Type B pancreatic cell (in vitro differentiated cells): Measurements from ENCODE around the gene CRNKL1. TPM values are rescaled to one million over a fixed set of nuclear protein-coding genes. Genes with fewer than 3 reads are reported as not detected.

Experiments used
- DNase-seq: peaks from one replicate; pipeline ENCODE4 v3.0.0; 2021; ENCODE audit warnings: mixed read lengths; ENCODE audit not compliant: unreplicated experiment; ENCODE audit errors: extremely low spot score
- H3K27ac Mint-ChIP-seq: 2 replicates; pipeline ENCODE4 v1.8.0; 2021; ENCODE audit warnings: mild to moderate bottlenecking, mixed read lengths
- H3K27me3 Mint-ChIP-seq: 2 replicates; pipeline ENCODE4 v1.8.0; 2021; ENCODE audit warnings: mixed read lengths
- H3K36me3 Mint-ChIP-seq: 2 replicates; pipeline ENCODE4 v1.8.0; 2021; ENCODE audit warnings: mixed read lengths
- H3K4me1 Mint-ChIP-seq: one replicate; pipeline ENCODE4 v1.8.0; 2021; ENCODE audit warnings: mixed read lengths; ENCODE audit not compliant: unreplicated experiment
- H3K4me3 Mint-ChIP-seq: 2 replicates; pipeline ENCODE4 v1.8.0; 2021; ENCODE audit warnings: mild to moderate bottlenecking, mixed read lengths
- H3K9me3 Mint-ChIP-seq: 2 replicates; pipeline ENCODE4 v1.8.0; 2021; ENCODE audit warnings: mixed read lengths
- CTCF ChIP-seq: fragments of 200-600 bp; sonication (generic); conservative IDR thresholded peaks from 2 replicates; pipeline ENCODE4 v1.5.0; 2021; ENCODE audit warnings: antibody characterized with exemption, mild to moderate bottlenecking
- total RNA-seq: library from RNA; stranded (reverse); gene quantifications from 2 replicates; pipeline ENCODE4 v1.2.1, GENCODE V29; 2021; ENCODE audit warnings: low replicate concordance

CRNKL1 gene
- total RNA-seq, 1 donor from 2014 or later, result 25.1 TPM

- no peak overlapping the region for H3K4me3 Mint-ChIP-seq
- no peaks in the 10 kb centered on the region for H3K36me3 Mint-ChIP-seq
- H3K9me3 Mint-ChIP-seq, result no peaks in the 10 kb centered on the region
- no peak for DNase-seq
- peak; percentile 83 for TF ChIP-seq CTCF
- H3K27me3 Mint-ChIP-seq, result peaks cover 13% of the 10 kb centered on the region
- H3K4me1 Mint-ChIP-seq, result peaks cover 4% of the 10 kb centered on the region
- no peak overlapping the region for H3K27ac Mint-ChIP-seq
Measured at GRCh38 chr20:20083807-20084206, 31.5 kb upstream of the CRNKL1 start.

GRCh38 chr20:20079102-20079784 is 27.0 kb upstream of the CRNKL1 start:
- Mint-ChIP-seq H3K27me3 (peaks cover 19% of the 10 kb centered on the region), H3K4me3 (no peak overlapping the region), H3K27ac (no peak overlapping the region), H3K4me1 (peaks cover 4% of the 10 kb centered on the region), H3K9me3 (no peaks in the 10 kb centered on the region), H3K36me3 (no peaks in the 10 kb centered on the region)
- TF ChIP-seq CTCF, result no peak
- DNase-seq, result no peak

GRCh38 chr20:20078041-20078440 is 25.8 kb upstream of the CRNKL1 start:
- Mint-ChIP-seq H3K9me3 (no peaks in the 10 kb centered on the region), H3K4me3 (no peak overlapping the region), H3K27me3 (peaks cover 23% of the 10 kb centered on the region), H3K4me1 (no peaks in the 10 kb centered on the region), H3K36me3 (no peaks in the 10 kb centered on the region), H3K27ac (no peak overlapping the region)
- TF ChIP-seq CTCF, result no peak
- DNase-seq, result no peak

GRCh38 chr20:20076297-20077065 is 24.2 kb upstream of the CRNKL1 start:
- no peak for DNase-seq
- H3K4me3 Mint-ChIP-seq, result no peak overlapping the region
- TF ChIP-seq CTCF, result no peak
- no peak overlapping the region for H3K27ac Mint-ChIP-seq
- H3K27me3 Mint-ChIP-seq, result peaks cover 19% of the 10 kb centered on the region
- H3K4me1 Mint-ChIP-seq, result no peaks in the 10 kb centered on the region
- no peaks in the 10 kb centered on the region for H3K36me3 Mint-ChIP-seq
- H3K9me3 Mint-ChIP-seq, result no peaks in the 10 kb centered on the region

GRCh38 chr20:20075032-20075431 is 22.8 kb upstream of the CRNKL1 start:
- TF ChIP-seq CTCF, result no peak
- Mint-ChIP-seq H3K4me3 (no peak overlapping the region), H3K9me3 (no peaks in the 10 kb centered on the region), H3K36me3 (no peaks in the 10 kb centered on the region), H3K27ac (no peak overlapping the region), H3K27me3 (peaks cover 16% of the 10 kb centered on the region), H3K4me1 (peaks cover 7% of the 10 kb centered on the region)
- no peak for DNase-seq
